ENCODE results near the gene TMCC1.
"Not testable (repeated sequence)": the region's sequence is repeated elsewhere in the genome, so short reads cannot be mapped to it uniquely, and the experiment has no call there.

Gene TMCC1

DNA sequence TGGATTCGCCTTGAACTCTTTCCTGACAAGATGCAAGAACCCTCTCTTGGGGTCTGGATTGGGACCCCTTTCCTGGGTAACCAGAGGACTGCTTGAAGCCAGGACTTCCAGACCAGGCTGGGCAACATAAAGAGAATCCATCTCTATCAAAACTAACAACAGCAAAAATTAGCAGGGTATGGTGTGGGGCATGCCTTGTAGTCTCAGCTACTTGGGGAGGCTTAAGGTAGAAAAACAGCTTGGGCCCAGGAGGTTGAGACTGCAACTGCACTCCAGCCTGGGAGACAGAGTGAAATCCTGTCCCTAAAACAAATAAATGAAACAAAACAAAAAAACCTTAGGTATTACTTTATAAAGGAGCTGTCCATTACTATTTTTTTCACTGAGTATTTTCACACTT is 193.9 kb downstream of the TMCC1 start:
- ATAC-seq: no peak
- TF ChIP-seq ZC3H10 (CRISPR knock-in tag; IDR thresholded peaks at IDR 0.05): no peak
- TF ChIP-seq TOX (CRISPR knock-in tag; IDR thresholded peaks at IDR 0.05; ENCODE audit: borderline replicate concordance): no peak
- no peak for TF ChIP-seq TCF4 (CRISPR knock-in tag; IDR thresholded peaks at IDR 0.05; ENCODE audit: borderline replicate concordance)
- TF ChIP-seq, protein P1, sequence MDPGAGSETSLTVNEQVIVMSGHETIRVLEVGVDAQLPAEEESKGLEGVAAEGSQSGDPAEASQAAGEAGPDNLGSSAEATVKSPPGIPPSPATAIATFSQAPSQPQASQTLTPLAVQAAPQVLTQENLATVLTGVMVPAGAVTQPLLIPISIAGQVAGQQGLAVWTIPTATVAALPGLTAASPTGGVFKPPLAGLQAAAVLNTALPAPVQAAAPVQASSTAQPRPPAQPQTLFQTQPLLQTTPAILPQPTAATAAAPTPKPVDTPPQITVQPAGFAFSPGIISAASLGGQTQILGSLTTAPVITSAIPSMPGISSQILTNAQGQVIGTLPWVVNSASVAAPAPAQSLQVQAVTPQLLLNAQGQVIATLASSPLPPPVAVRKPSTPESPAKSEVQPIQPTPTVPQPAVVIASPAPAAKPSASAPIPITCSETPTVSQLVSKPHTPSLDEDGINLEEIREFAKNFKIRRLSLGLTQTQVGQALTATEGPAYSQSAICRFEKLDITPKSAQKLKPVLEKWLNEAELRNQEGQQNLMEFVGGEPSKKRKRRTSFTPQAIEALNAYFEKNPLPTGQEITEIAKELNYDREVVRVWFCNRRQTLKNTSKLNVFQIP (CRISPR knock-in tag; IDR thresholded peaks at IDR 0.05; ENCODE audit: borderline replicate concordance, low read depth): no peak
- TF ChIP-seq PPARA (CRISPR knock-in tag; IDR thresholded peaks at IDR 0.05; ENCODE audit: borderline replicate concordance): no peak
- TF ChIP-seq ZNF565 (CRISPR knock-in tag; conservative IDR thresholded peaks at IDR 0.05; ENCODE audit: low read depth): no peak
- no peak for TF ChIP-seq RARB (CRISPR knock-in tag; IDR thresholded peaks at IDR 0.05)
- TF ChIP-seq, protein P2, sequence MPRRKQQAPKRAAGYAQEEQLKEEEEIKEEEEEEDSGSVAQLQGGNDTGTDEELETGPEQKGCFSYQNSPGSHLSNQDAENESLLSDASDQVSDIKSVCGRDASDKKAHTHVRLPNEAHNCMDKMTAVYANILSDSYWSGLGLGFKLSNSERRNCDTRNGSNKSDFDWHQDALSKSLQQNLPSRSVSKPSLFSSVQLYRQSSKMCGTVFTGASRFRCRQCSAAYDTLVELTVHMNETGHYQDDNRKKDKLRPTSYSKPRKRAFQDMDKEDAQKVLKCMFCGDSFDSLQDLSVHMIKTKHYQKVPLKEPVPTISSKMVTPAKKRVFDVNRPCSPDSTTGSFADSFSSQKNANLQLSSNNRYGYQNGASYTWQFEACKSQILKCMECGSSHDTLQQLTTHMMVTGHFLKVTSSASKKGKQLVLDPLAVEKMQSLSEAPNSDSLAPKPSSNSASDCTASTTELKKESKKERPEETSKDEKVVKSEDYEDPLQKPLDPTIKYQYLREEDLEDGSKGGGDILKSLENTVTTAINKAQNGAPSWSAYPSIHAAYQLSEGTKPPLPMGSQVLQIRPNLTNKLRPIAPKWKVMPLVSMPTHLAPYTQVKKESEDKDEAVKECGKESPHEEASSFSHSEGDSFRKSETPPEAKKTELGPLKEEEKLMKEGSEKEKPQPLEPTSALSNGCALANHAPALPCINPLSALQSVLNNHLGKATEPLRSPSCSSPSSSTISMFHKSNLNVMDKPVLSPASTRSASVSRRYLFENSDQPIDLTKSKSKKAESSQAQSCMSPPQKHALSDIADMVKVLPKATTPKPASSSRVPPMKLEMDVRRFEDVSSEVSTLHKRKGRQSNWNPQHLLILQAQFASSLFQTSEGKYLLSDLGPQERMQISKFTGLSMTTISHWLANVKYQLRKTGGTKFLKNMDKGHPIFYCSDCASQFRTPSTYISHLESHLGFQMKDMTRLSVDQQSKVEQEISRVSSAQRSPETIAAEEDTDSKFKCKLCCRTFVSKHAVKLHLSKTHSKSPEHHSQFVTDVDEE (CRISPR knock-in tag; IDR thresholded peaks at IDR 0.05): no peak
- TF ChIP-seq, protein P3, sequence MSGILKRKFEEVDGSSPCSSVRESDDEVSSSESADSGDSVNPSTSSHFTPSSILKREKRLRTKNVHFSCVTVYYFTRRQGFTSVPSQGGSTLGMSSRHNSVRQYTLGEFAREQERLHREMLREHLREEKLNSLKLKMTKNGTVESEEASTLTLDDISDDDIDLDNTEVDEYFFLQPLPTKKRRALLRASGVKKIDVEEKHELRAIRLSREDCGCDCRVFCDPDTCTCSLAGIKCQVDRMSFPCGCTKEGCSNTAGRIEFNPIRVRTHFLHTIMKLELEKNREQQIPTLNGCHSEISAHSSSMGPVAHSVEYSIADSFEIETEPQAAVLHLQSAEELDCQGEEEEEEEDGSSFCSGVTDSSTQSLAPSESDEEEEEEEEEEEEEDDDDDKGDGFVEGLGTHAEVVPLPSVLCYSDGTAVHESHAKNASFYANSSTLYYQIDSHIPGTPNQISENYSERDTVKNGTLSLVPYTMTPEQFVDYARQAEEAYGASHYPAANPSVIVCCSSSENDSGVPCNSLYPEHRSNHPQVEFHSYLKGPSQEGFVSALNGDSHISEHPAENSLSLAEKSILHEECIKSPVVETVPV (CRISPR knock-in tag; IDR thresholded peaks at IDR 0.05): no peak
- TF ChIP-seq GLIS3 (CRISPR knock-in tag; IDR thresholded peaks at IDR 0.05): no peak
- TF ChIP-seq ARNTL (CRISPR knock-in tag; IDR thresholded peaks at IDR 0.05; ENCODE audit: borderline replicate concordance, low read depth): no peak
- TF ChIP-seq ZFP30 (CRISPR knock-in tag; IDR thresholded peaks at IDR 0.05): no peak
- TF ChIP-seq CSDC2 (CRISPR knock-in tag; IDR thresholded peaks at IDR 0.05): no peak
- no peak for TF ChIP-seq ZNF70 (CRISPR knock-in tag; IDR thresholded peaks at IDR 0.05)
- TF ChIP-seq OSR1 (CRISPR knock-in tag; IDR thresholded peaks at IDR 0.05): no peak
- no peak for TF ChIP-seq ISL1 (CRISPR knock-in tag; IDR thresholded peaks at IDR 0.05)
- TF ChIP-seq, protein P4, sequence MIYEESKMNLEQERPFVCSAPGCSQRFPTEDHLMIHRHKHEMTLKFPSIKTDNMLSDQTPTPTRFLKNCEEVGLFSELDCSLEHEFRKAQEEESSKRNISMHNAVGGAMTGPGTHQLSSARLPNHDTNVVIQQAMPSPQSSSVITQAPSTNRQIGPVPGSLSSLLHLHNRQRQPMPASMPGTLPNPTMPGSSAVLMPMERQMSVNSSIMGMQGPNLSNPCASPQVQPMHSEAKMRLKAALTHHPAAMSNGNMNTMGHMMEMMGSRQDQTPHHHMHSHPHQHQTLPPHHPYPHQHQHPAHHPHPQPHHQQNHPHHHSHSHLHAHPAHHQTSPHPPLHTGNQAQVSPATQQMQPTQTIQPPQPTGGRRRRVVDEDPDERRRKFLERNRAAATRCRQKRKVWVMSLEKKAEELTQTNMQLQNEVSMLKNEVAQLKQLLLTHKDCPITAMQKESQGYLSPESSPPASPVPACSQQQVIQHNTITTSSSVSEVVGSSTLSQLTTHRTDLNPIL (CRISPR knock-in tag; IDR thresholded peaks at IDR 0.05; ENCODE audit: low read depth): no peak

DNA sequence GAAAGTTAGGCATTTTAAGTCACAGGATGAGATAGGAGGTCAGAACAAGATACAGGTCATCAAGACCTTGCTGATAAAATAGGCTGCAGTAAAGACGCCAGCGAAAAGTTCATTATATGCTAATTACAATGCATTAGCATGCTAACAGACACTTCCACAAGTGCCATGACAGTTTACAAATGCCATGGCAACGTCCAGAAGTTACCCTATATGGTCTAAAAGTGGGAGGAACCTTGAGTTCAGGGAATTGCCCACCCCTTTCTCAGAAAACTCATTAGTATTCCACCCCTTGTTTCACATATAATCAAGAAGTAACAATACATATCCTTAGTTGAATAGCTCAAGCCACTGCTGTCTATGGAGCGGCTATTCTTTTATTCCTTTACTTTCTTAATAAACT is 194.3 kb downstream of the TMCC1 start:
- no peak for ATAC-seq
- TF ChIP-seq TOX (CRISPR knock-in tag; IDR thresholded peaks at IDR 0.05; ENCODE audit: borderline replicate concordance): no peak

DNA sequence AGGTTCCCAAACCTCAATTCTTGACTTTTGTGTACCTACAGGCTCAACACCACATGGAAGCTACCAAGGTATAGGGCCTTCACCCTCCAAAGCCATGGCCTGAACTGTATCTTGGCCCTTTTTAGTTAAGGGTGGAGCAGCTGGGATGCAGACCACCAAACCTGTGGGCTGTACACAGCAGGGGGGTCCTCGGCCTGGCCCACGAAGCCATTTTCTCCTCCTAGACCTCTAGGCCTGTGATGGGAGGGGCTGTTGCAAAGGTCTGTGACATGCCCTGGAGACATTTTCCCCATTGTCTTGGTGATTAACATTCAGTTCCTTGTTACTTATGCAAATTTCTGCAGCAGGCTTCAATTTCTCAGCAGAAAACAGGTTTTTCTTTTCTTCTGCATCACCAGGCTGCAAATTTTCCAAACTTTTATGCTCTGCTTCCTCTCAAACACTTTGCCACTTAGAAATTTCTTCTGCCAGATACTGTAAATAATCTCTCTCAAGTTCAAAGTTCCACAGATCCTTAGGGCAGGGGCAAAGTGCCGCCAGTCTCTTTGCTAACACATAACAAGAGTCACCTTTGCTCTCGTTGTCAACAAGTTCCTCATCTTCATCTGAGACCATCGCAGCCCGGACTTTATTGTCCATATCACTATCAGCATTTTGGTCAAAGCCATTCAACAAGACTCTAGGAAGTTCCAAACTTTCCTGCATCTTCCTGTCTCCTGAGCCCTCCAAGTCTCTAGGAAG is 196.1 kb downstream of the TMCC1 start:
- no peak for TF ChIP-seq ZFP3 (CRISPR knock-in tag; IDR thresholded peaks at IDR 0.05)
- TF ChIP-seq ZC3H10 (CRISPR knock-in tag; IDR thresholded peaks at IDR 0.05): no peak
- TF ChIP-seq RARB (CRISPR knock-in tag; IDR thresholded peaks at IDR 0.05): no peak
- TF ChIP-seq ZNF70 (CRISPR knock-in tag; IDR thresholded peaks at IDR 0.05): no peak
- TF ChIP-seq, protein P2 (CRISPR knock-in tag; IDR thresholded peaks at IDR 0.05): no peak
- TF ChIP-seq CSDC2 (CRISPR knock-in tag; IDR thresholded peaks at IDR 0.05): no peak
- no peak for TF ChIP-seq OSR1 (CRISPR knock-in tag; IDR thresholded peaks at IDR 0.05)
- TF ChIP-seq, protein P4 (CRISPR knock-in tag; IDR thresholded peaks at IDR 0.05; ENCODE audit: low read depth): no peak
- TF ChIP-seq PPARA (CRISPR knock-in tag; IDR thresholded peaks at IDR 0.05; ENCODE audit: borderline replicate concordance): no peak
- TF ChIP-seq ZNF8 (CRISPR knock-in tag; IDR thresholded peaks at IDR 0.05): no peak
- TF ChIP-seq ZNF565 (CRISPR knock-in tag; conservative IDR thresholded peaks at IDR 0.05; ENCODE audit: low read depth): no peak
- no peak for TF ChIP-seq ZFP30 (CRISPR knock-in tag; IDR thresholded peaks at IDR 0.05)
- TF ChIP-seq, protein P3 (CRISPR knock-in tag; IDR thresholded peaks at IDR 0.05): no peak
- TF ChIP-seq, protein P1 (CRISPR knock-in tag; IDR thresholded peaks at IDR 0.05; ENCODE audit: borderline replicate concordance, low read depth): no peak
- ATAC-seq: no peak

DNA sequence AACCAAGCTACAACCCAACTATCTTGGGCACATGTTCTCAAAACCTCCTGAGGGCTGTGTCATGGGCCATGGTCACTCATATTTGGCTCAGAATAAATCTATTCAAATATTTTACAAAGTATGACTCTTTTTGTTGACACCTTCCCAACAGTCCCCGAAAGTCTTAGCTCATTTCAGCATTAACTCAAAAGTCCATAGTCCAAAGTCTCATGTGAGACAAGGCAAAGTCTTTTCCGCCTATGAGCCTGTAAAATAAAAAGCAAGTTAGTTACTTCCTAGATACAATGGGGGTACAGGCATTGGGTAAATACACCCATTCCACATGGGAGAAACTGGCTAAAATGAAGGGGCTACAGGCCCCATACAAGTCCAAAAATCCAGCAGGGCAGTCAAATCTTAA is 197.1 kb downstream of the TMCC1 start:
- ATAC-seq: not testable (repeated sequence)
